H7 (cell line): ENCODE measurements around the gene GOLGA8K. TPM values are rescaled to one million over a fixed set of nuclear protein-coding genes. Genes with fewer than 3 reads are reported as not detected.
"Not testable (repeated sequence)": the region's sequence is repeated elsewhere in the genome, so short reads cannot be mapped to it uniquely, and the experiment has no call there.

Experiments
- DNase-seq: peaks from one replicate; pipeline ENCODE4 v3.0.0; 2012
- H3K27me3 ChIP-seq: 2 replicates; pipeline ENCODE4 v1.6.0; 2011; ENCODE audit warnings: mild to moderate bottlenecking, low read length; ENCODE audit not compliant: control insufficient read depth, insufficient read depth
- H3K36me3 ChIP-seq: replicated peaks from 2 replicates; pipeline ENCODE4 v1.5.1; 2011; ENCODE audit warnings: low read length; ENCODE audit not compliant: control insufficient read depth, insufficient read depth
- H3K4me3 ChIP-seq: 2 replicates; pipeline ENCODE4 v1.5.1; 2011; ENCODE audit warnings: low read depth, mild to moderate bottlenecking, control low read depth, low read length, moderate library complexity; ENCODE audit not compliant: insufficient read depth
- total RNA-seq: library from RNA; depleted of rRNA; stranded (reverse); fragments of >200 nt; shearing (Covaris generic); gene quantifications from 2 replicates; pipeline ENCODE4 v1.2.3, GENCODE V29; 2014; rRNA removed

GOLGA8K gene
- total RNA-seq: 0.59 TPM in 1 of 2 replicates, not detected in the other

DNA sequence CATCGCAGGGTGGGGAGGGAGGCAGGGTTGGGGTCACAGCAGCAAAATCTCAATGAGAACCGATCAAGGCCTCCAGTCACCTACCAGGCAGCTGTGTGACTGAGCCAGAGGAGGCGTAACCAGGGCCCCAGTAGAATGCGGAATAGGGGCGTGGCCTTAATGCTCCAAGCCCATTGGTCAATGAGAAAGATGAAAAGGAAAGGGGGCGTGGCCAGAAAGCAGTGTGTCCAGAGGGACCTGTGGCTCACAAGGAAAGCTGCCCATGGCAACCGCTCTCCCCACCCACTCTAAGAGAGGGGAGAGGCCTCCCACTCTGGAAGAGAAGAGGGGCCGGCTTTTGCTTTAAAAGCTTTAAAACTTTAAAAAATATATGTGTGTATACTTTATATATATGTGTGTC, at the start of gene GOLGA8K:
GOLGA8K (minus strand) TSS at position 101 of the 400 bp plus-strand sequence; CDS start at position 3, 98 bp downstream.
- H3K27me3 ChIP-seq, H3K4me3 ChIP-seq, DNase-seq, H3K36me3 ChIP-seq: not testable (repeated sequence)

GRCh38 chr15:32440445-32440977, 37.4 kb upstream of the GOLGA8K start:
- H3K27me3 ChIP-seq, DNase-seq, H3K4me3 ChIP-seq, H3K36me3 ChIP-seq: not testable (repeated sequence)

DNA sequence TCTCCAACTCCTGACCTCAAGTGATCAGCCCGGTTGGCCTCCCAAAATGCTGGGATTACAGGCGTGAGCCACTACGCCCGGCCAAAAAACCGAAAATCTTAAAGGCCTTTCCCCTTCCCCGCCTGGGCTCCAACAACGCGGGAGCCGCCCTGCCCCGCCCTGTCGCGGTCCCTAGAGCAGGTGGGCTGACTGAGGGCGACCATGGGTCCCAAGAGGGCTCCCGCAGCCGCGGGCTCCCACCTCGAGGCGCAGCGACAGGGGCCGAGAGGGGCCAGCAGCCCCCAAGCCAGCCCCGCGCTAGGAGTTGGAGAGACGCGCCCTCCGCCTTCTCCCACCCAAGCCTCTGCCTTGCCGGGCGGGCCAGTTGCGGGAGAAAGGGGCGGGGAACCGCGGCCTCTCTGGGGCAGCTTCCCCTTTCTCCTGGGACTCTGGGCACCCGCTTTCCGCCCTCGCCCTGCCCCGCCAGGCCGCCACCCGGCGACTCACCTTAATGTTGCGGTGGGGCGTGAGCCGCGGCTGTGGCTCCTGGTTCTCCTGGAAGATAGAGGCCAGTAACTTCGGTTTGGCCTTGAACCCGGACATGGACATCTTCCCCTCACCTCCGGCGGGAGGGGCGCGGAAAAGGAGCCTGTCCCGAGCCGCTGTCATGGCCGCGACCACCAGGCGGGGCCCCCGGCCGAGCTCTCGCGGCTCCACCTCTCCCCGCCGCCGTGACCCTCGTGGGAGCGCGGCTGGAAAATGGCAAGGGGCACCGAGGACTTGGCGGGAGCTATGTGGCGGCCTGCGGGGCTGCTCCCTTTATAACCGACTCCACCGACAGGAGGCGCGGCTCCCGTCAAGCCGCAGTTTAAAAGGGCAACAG, 31.2 kb upstream of the GOLGA8K start:
- not testable (repeated sequence) for DNase-seq, H3K36me3 ChIP-seq

DNA sequence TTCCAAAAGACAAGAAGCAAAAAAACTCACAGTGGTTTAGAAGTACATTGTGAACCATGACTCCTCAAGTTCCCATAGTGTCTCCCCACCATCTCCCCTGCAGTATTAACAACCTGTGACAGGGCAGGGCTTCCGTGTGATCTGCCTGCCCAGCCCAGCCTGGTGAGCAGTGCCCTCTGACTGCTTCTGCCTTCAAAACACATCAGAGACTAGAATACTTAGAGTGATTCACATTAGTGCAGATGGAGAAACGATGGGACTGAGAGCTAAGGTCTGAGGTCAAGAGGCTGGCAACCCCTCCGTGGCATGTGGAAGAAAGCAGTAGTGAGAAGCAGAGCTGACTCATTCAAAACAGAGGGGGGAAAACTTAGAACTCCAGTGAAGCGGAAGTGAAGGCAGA, 24.5 kb upstream of the GOLGA8K start:
- H3K27me3 ChIP-seq, DNase-seq, H3K4me3 ChIP-seq, H3K36me3 ChIP-seq: not testable (repeated sequence)

More for the DNA sequence above, 31.2 kb upstream of the GOLGA8K start:
- not testable (repeated sequence) for H3K4me3 ChIP-seq, H3K27me3 ChIP-seq

- DNase-seq, H3K27me3 ChIP-seq, H3K36me3 ChIP-seq, H3K4me3 ChIP-seq: not testable (repeated sequence)
Measured at GRCh38 chr15:32426511-32426910, 23.4 kb upstream of the GOLGA8K start.

DNA sequence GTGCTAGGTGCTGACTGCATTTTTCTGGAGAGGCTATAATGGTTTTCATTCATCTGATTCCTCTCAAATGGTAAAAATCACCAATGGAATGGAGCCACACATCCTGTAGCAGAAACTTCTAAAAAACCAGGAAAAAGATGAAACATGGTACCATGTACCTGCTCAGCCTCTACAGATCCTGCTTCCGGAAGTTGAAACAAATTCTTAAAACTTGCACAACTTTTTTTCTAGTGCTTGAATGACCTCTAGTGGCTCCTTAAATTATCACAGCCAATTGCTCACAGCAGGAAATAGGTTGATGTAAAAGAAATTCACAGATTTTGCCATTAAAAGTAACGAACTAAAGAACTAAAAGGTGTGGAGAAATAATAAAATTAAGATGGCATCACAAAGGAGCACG, 4.8 kb upstream of the GOLGA8K start:
- not testable (repeated sequence) for H3K4me3 ChIP-seq, H3K27me3 ChIP-seq, H3K36me3 ChIP-seq

GRCh38 chr15:32396522-32396921, 6.6 kb downstream of the GOLGA8K start:
- not testable (repeated sequence) for H3K4me3 ChIP-seq, H3K36me3 ChIP-seq, H3K27me3 ChIP-seq, DNase-seq

More for the DNA sequence above, 4.8 kb upstream of the GOLGA8K start:
- DNase-seq: not testable (repeated sequence)

DNA sequence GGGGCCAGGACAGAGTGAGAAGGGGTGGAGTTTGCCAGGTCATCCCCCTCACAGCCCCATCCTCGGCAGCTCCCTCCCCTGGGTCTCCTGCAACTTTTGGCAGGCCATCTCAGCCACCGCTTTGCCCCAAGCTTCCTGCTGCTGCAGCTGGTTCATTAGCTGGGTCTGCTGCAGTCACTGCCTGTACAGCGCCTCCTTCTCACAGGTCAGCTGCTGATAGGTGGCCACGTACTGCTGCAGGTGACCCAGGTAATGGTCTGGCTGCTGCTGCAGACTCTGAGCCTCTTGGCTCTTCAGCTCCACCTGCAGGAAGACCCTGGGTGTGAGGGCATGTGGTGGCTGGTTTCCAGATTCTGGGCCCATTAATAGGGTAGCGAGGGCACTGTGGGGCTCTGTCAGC, 8.3 kb downstream of the GOLGA8K start:
- H3K4me3 ChIP-seq, H3K36me3 ChIP-seq, H3K27me3 ChIP-seq, DNase-seq: not testable (repeated sequence)

DNA sequence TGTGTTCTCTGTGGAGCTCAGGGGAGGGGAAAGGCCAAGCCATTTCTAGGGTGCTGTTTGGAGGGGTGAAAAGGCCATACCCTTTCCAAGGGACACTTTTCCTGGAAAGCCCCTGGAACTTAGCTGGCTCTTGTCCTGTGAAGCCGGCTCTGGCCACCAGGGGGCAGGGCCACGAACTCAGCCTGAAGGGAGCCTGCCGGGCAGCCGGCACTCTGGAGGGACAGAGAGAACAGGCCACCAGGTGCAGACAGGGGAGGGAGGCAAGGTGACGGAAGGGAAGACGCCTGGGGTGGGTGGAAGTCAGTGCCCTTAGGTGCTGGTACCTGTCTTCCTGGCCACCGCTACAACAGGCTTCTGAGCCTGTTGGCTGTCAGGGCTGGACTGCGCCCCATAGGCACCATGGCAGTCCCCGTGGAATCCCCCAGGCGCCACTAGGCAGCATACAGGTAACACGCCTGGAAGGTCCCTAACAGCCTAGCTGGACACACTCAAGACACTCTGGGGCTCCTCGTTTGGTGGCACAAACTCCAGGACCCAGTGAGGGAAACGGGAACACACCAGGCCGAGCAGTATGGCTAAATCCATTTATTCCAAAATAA, 14.9 kb downstream of the GOLGA8K start:
- not testable (repeated sequence) for H3K27me3 ChIP-seq, H3K4me3 ChIP-seq, DNase-seq, H3K36me3 ChIP-seq

GRCh38 chr15:32385823-32386495, 17.1 kb downstream of the GOLGA8K start:
- not testable (repeated sequence) for H3K36me3 ChIP-seq, DNase-seq, H3K4me3 ChIP-seq, H3K27me3 ChIP-seq

- not testable (repeated sequence) for H3K36me3 ChIP-seq, H3K4me3 ChIP-seq, DNase-seq, H3K27me3 ChIP-seq
Measured at GRCh38 chr15:32374185-32374584, 28.9 kb downstream of the GOLGA8K start.

- DNase-seq, H3K4me3 ChIP-seq, H3K27me3 ChIP-seq, H3K36me3 ChIP-seq: not testable (repeated sequence)
Measured at GRCh38 chr15:32373707-32374106, 29.4 kb downstream of the GOLGA8K start.

GRCh38 chr15:32372075-32372474, 31.0 kb downstream of the GOLGA8K start:
- not testable (repeated sequence) for H3K27me3 ChIP-seq, H3K4me3 ChIP-seq, H3K36me3 ChIP-seq, DNase-seq

DNA sequence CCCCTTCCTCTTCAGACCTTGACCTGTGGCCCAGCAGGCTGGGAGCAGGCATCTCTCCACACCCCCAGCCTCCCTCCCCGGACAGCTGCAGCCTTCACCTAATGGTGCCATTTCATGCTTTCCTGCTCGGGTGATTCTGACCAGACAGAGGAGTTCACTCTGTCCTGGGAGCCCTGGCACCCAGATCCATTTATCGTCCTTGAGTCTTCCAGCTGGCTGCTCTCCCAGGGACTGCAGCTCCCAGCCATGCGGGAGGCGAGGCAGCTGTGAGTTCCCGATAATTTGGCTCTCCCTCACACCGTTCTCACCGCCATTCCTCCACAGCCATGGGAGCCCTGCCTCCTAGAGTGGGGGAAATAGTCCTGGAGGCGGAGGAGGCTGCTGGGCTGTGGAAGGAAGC, 32.6 kb downstream of the GOLGA8K start:
- H3K27me3 ChIP-seq, DNase-seq, H3K36me3 ChIP-seq, H3K4me3 ChIP-seq: not testable (repeated sequence)
